ENCODE data around the gene KRTAP19-8. TPM values are rescaled to one million over a fixed set of nuclear protein-coding genes. Genes with fewer than 3 reads are reported as not detected.

The KRTAP19-8 gene
- polyA plus RNA-seq, 1 donor (not counting 4 experiments of a cell fraction or from before 2014, with no cell fraction given), result not detected

DNA sequence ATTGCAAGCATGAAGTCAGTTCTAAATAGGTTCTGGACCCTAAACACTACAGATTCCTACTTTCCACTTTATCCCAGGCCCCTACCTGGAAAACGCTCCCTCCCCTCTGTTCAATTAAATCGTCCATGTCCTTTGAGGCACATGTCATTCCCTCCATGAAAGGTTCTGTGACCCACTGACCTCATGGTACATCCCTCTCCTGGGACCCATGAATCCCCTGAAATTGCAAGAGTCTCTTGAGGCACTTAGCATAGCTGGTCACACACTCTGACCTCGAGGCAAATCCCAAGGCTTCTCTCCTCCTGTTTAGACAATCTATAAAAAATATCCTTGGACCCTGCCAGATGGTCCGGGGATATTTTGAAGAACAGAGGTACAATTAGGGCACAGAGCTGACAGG is 34.3 kb upstream of the KRTAP19-8 start:
- no peaks in the 10 kb centered on the region for H3K4me1 ChIP-seq (ENCODE audit: control insufficient read depth, extremely low read depth, insufficient read depth, low read length)
- FAIRE-seq (no peak), DNase-seq (ENCODE audit: low read depth, low spot score) (no peak)
- no peaks in the 10 kb centered on the region for H4K20me1 ChIP-seq (ENCODE audit: control insufficient read depth, extremely low read depth, insufficient read depth, low read length)
- H3K4me2 ChIP-seq (ENCODE audit: control insufficient read depth, extremely low read depth, insufficient read depth, low read depth, low read length), result no peak overlapping the region
- H3K9me1 ChIP-seq (ENCODE audit: control insufficient read depth, extremely low read depth, insufficient read depth, low read length), result no peaks in the 10 kb centered on the region
- dilution Hi-C loops (cut with MboI; ENCODE audit: extremely low pct_ligation_motif_present, low sequenced_read_pairs), result no loop called here
- H3K27me3 ChIP-seq (ENCODE audit: control insufficient read depth, extremely low read depth, insufficient read depth, low read length), result no peaks in the 10 kb centered on the region
- H3K27ac ChIP-seq (ENCODE audit: control insufficient read depth, insufficient read depth, low read length), result no peak overlapping the region
- TF ChIP-seq, protein P1, sequence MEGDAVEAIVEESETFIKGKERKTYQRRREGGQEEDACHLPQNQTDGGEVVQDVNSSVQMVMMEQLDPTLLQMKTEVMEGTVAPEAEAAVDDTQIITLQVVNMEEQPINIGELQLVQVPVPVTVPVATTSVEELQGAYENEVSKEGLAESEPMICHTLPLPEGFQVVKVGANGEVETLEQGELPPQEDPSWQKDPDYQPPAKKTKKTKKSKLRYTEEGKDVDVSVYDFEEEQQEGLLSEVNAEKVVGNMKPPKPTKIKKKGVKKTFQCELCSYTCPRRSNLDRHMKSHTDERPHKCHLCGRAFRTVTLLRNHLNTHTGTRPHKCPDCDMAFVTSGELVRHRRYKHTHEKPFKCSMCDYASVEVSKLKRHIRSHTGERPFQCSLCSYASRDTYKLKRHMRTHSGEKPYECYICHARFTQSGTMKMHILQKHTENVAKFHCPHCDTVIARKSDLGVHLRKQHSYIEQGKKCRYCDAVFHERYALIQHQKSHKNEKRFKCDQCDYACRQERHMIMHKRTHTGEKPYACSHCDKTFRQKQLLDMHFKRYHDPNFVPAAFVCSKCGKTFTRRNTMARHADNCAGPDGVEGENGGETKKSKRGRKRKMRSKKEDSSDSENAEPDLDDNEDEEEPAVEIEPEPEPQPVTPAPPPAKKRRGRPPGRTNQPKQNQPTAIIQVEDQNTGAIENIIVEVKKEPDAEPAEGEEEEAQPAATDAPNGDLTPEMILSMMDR (optimal IDR thresholded peaks at IDR 0.05 in 1 of 3, IDR thresholded peaks at IDR 0.05 in 1 of 3, conservative IDR thresholded peaks at IDR 0.05 in 1 of 3; ENCODE audit: extremely low read depth in 1 of 3, insufficient read depth in 2 of 3, low read length in 3 of 3), result no peak
- no peak for TF ChIP-seq EZH2 (IDR thresholded peaks at IDR 0.05; ENCODE audit: low read length)
- H3K9ac ChIP-seq (ENCODE audit: control insufficient read depth, extremely low read depth, insufficient read depth, low read length), result no peak overlapping the region
- no peaks in the 10 kb centered on the region for H3K9me3 ChIP-seq (ENCODE audit: control insufficient read depth, low read depth, low read length)
- no peak overlapping the region for H3K4me3 ChIP-seq (ENCODE audit: control insufficient read depth in 2 of 3, extremely low read depth in 1 of 3, insufficient read depth in 2 of 3, low read depth in 1 of 3, low read length in 3 of 3)
- H3K36me3 ChIP-seq (ENCODE audit: control insufficient read depth in 2 of 2, extremely low read depth in 1 of 2, insufficient read depth in 2 of 2, low read length in 2 of 2), result no peaks in the 10 kb centered on the region
- no peak overlapping the region for H2AFZ ChIP-seq (ENCODE audit: control insufficient read depth, low read length)
- H3K79me2 ChIP-seq (ENCODE audit: control insufficient read depth, insufficient read depth, low read length), result no peaks in the 10 kb centered on the region

DNA sequence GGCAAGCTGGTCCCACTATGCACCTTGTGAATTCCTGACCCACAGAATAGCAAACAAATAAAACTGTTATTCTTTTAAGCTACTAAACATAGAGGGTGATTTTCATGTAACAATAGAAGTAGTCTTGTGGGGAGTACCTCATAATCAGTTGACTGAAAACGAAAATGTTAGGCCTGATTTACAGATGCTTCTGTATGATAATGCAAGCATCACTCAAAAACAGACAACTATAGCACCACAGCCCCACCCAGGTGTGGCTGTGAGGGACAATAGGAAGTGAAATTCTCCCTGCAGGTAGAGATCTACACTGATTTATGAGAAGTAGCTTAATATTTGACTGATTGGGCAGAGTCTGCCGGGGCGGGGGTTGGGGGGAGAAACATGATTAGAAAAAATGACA is 26.5 kb upstream of the KRTAP19-8 start:
- no peak for TF ChIP-seq EZH2 (IDR thresholded peaks at IDR 0.05; ENCODE audit: low read length)
- TF ChIP-seq, protein P1 (optimal IDR thresholded peaks at IDR 0.05 in 1 of 3, IDR thresholded peaks at IDR 0.05 in 1 of 3, conservative IDR thresholded peaks at IDR 0.05 in 1 of 3; ENCODE audit: extremely low read depth in 1 of 3, insufficient read depth in 2 of 3, low read length in 3 of 3), result no peak
- Histone ChIP-seq H3K36me3 (ENCODE audit: control insufficient read depth in 2 of 2, extremely low read depth in 1 of 2, insufficient read depth in 2 of 2, low read length in 2 of 2) (no peaks in the 10 kb centered on the region), H3K27me3 (ENCODE audit: control insufficient read depth, extremely low read depth, insufficient read depth, low read length) (no peaks in the 10 kb centered on the region), H3K9me1 (ENCODE audit: control insufficient read depth, extremely low read depth, insufficient read depth, low read length) (no peaks in the 10 kb centered on the region), H2AFZ (ENCODE audit: control insufficient read depth, low read length) (no peak overlapping the region), H3K9me3 (ENCODE audit: control insufficient read depth, low read depth, low read length) (no peaks in the 10 kb centered on the region), H3K4me2 (ENCODE audit: control insufficient read depth, extremely low read depth, insufficient read depth, low read depth, low read length) (no peak overlapping the region), H3K9ac (ENCODE audit: control insufficient read depth, extremely low read depth, insufficient read depth, low read length) (no peak overlapping the region), H3K27ac (ENCODE audit: control insufficient read depth, insufficient read depth, low read length) (no peak overlapping the region), H3K4me3 (ENCODE audit: control insufficient read depth in 2 of 3, extremely low read depth in 1 of 3, insufficient read depth in 2 of 3, low read depth in 1 of 3, low read length in 3 of 3) (no peak overlapping the region), H3K4me1 (ENCODE audit: control insufficient read depth, extremely low read depth, insufficient read depth, low read length) (no peaks in the 10 kb centered on the region), H3K79me2 (ENCODE audit: control insufficient read depth, insufficient read depth, low read length) (no peaks in the 10 kb centered on the region), H4K20me1 (ENCODE audit: control insufficient read depth, extremely low read depth, insufficient read depth, low read length) (no peaks in the 10 kb centered on the region)
- DNase-seq (ENCODE audit: low read depth, low spot score) (no peak), FAIRE-seq (no peak)
- dilution Hi-C loops (cut with MboI; ENCODE audit: extremely low pct_ligation_motif_present, low sequenced_read_pairs), result no loop called here
